ENCODE measurements around the gene FLVCR1. TPM values are rescaled to one million over a fixed set of nuclear protein-coding genes. Genes with fewer than 3 reads are reported as not detected.

FLVCR1 gene
- total and polyA plus RNA-seq, 9 of the 15 experiments (the other 6 are each of a cell fraction or from before 2014, with no cell fraction given), result 5.2 to 18.0 (median 12.5) TPM

- peak; percentile 68; the same call in 1 of the 2 replicates for TF ChIP-seq REST (IDR thresholded peaks at IDR 0.05; ENCODE audit: borderline replicate concordance)
- no peak for TF ChIP-seq REST (CRISPR knock-in tag; IDR thresholded peaks at IDR 0.05; ENCODE audit: low read depth)
- no peak for TF ChIP-seq MBD2 (IDR thresholded peaks at IDR 0.05; ENCODE audit: borderline replicate concordance, low read depth)
- no peak for TF ChIP-seq HEY1 (CRISPR knock-in tag; IDR thresholded peaks at IDR 0.05; ENCODE audit: borderline replicate concordance)
- no peak for TF ChIP-seq CREB3L1 (IDR thresholded peaks at IDR 0.05; ENCODE audit: borderline replicate concordance, low read depth)
- no peak for TF ChIP-seq HNRNPUL1 (IDR thresholded peaks at IDR 0.05; ENCODE audit: low read length)
- TF ChIP-seq RUNX1 (IDR thresholded peaks at IDR 0.05; ENCODE audit: low read depth), result no peak
- TF ChIP-seq SAFB (IDR thresholded peaks at IDR 0.05; ENCODE audit: borderline replicate concordance, low read depth, low read length), result no peak
Observed at GRCh38 chr1:212915245-212916091, 57.4 kb downstream of the FLVCR1 start (continued).
